GM03348 (cell line): ENCODE results near the gene STARD3.
A peak's percentile ranks its signal among the peaks of the same experiment; 100 is the strongest.

Experiments used
- DNase-seq: peaks from one replicate; pipeline ENCODE4 v3.0.0; 2012; ENCODE audit warnings: low spot score

STARD3 gene

DNA sequence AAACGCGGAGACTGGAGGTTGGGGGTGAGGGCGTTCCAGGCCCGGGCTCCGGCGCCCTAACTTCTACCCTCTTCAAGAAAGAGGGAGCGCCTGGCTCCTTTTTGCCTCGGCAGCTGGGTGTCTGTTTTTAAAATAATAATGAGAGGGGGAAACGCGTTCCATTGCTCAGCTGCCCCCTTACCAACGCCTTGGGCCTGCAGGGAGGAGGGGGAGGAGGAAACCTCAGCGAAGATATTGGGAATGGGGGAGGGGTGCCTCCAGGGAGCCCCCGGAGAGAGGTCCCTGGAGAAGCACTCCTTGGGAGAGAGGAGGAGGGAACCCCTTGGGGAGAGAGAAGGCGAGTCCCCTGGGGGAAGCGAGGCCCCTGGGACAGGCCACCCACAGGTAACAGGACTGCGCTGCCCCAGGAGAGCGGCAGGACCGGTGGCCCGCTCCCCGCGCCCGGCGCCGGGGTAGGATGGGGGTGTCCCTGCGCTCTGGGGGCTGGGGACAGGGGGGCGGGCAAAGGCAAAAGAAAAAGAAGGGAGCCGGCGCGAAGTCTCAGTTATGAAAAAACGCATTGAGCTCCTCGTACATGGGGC, 31.9 kb upstream of the STARD3 start:
- DNase-seq: no peak

DNA sequence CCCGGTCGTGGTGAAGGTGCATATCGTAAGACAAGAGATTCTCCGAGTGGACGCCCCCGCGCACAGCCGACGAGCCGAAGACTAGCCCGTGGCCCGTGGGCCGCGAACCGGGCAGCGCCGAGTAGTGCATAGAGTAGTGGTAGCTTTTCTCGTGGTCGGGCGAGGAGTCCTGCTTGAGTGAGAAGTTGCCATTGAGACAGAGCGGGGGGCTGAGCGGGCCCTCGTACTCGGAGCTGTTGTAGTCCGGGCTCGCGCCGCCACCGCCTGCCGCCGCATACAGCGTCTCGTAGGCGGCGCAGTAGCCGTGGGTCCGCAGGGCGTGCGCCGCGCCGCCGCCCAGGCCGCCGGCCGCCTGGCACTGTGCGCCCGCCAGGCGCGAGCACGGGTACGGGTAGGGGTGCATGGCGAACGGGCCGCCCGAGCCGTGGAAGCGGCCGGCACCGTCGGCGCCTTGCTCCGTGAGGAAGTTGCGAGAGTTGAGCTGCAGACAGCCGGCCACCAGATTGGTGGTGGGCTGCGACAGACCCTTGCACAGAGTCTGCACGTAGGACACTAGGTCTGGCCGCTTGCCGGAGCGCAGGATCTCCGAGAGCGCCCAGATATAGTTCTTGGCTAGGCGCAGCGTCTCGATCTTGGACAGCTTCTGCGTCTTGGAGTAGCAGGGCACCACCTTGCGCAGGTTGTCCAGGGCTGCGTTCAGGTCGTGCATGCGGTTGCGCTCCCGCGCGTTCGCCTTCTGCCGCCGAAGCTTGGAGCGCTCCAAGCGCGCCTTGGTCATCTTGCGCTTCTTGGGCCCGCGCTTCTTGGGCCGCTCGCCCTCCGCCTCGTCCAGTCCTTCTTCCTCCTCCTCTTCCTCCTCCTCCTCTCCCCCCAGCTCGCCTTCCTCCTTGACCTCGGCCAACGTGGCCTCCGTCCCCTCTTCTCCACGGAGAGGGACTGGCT, 31.2 kb upstream of the STARD3 start:
- no peak for DNase-seq

- no peak for DNase-seq
Measured at GRCh38 chr17:39606434-39607056, 30.4 kb upstream of the STARD3 start.

- DNase-seq: no peak
Measured at GRCh38 chr17:39607057-39607850, 29.7 kb upstream of the STARD3 start.

DNA sequence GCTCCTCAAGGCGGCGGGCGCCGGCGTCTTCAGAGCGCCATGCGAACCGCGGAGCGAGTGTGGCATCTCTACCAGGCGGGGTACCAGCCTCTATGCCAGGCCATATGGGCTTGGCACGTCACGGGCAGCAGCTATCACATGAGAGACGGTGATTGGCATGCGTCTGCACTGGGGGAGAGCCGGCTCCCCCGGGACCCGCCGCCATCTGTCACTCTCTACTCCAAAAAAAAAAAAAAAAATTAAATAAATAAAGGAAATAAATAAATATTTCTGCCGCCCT, 29.2 kb upstream of the STARD3 start, which contains the start of gene NEUROD2:
TSS of gene NEUROD2 (minus strand) at position 70 of the 280 bp plus-strand sequence. CDS start 1,321 bp downstream, outside the sequence.
- DNase-seq: no peak

GRCh38 chr17:39608142-39608981, 28.6 kb upstream of the STARD3 start:
- DNase-seq: no peak

DNA sequence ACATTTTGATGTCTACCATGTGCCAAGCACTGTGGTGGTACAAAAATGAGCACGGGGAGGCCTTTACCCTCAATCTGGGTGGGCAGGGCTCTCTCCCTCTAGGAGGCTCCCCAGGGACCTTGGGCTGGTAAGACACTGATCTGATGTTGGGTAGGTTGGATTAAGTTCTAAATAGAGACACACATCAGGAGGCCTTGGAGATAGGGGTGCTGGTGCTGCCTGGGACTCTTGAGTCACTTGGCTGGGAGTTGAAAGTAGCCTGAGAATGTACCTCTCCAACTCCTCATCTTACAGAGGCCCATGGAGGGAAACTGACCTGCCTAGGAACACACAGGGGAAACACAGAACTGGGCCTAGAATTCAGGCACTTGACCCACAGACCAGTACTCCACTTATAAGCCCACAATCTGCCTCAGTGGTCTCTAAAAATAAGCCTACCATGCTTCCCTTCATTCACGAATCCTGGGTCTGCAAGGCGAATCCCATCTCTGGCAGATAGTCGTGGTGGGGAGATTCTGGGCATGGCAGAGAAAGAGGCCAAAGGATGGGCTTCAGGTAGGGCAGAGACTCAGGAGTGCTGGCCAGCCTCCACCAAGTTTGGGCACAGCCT, 27.4 kb upstream of the STARD3 start:
- no peak for DNase-seq

GRCh38 chr17:39611401-39612112, 25.4 kb upstream of the STARD3 start:
- no peak for DNase-seq

DNA sequence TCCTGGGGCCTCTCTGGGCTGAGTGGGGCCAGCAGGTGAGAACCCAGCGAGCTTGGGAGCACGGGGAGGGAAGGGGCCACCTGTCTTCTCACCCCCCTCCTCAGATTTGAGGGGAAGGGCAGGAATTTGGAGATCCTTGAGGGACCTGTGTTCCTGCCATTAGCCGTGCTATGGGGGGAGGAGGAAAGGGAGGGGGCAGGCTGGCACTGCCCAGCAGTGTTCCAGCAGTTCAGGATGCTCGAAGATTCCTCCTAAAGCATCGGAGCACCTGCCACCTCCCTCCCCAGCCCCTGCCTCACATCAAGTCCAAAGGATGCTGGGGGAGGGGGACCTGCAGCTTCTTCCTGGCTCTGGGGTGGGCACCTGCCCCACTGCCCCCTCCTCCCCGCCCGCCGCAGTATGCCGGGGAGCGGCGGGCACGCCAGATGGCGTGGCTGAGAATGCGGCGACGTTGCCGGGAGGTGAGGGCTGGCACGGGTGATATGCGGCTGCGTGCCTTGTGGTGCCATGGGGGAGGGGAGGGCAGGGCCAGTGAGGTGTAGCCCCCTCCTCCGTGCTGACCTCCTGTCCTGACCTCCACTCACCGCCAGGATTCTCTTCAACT, 24.6 kb upstream of the STARD3 start:
- no peak for DNase-seq

GRCh38 chr17:39612935-39613464, 23.9 kb upstream of the STARD3 start:
- no peak for DNase-seq

- DNase-seq: no peak
Measured at GRCh38 chr17:39614545-39615157, 22.3 kb upstream of the STARD3 start.

GRCh38 chr17:39615434-39615833, 21.5 kb upstream of the STARD3 start:
- DNase-seq: no peak

GRCh38 chr17:39617100-39617445, 19.9 kb upstream of the STARD3 start:
- DNase-seq: no peak

GRCh38 chr17:39617446-39618245, 19.3 kb upstream of the STARD3 start:
- peak; percentile 89 for DNase-seq

GRCh38 chr17:39618246-39618913, 18.6 kb upstream of the STARD3 start:
- peak; percentile 55 for DNase-seq

- no peak for DNase-seq
Measured at GRCh38 chr17:39618956-39619785, 17.8 kb upstream of the STARD3 start.

DNA sequence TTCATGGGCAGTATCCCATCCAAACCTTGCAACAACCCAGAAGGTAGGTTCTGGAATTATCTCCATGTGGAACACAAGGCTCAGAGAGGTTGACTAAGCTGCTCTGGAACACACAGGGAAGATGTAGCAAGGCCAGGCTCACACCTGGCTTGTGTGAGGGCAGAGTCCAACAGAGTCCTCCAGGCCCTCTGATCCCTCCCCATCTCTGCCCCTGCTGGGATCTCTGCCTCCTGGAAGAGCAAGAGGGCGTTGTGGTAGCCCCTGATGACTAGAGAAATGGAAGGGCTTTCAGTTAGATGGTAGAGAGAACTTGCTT, 17.2 kb upstream of the STARD3 start:
- no peak for DNase-seq
